T-helper 1 cell (primary cell): ENCODE measurements around the gene PLXNA3.

Experiments used
- DNase-seq, 5 donors: peaks; one replicate each; pipeline ENCODE4 v3.0.0-alpha.2; 2012 to 2020

Gene PLXNA3

GRCh38 chrX:154459832-154460231, 1.8 kb downstream of the PLXNA3 start:
- no peak for DNase-seq

- no peak for DNase-seq
Observed at GRCh38 chrX:154460326-154460725, 2.2 kb downstream of the PLXNA3 start.

GRCh38 chrX:154462396-154462795, 4.3 kb downstream of the PLXNA3 start:
- DNase-seq, result no peak

- no peak for DNase-seq
Observed at GRCh38 chrX:154463611-154464220, 5.6 kb downstream of the PLXNA3 start.

- DNase-seq, result no peak
Observed at GRCh38 chrX:154464806-154465365, 6.8 kb downstream of the PLXNA3 start.

GRCh38 chrX:154465601-154466000, 7.5 kb downstream of the PLXNA3 start:
- no peak for DNase-seq

- no peak for DNase-seq
Observed at GRCh38 chrX:154466036-154466435, 8.0 kb downstream of the PLXNA3 start.

GRCh38 chrX:154466907-154467306, 8.8 kb downstream of the PLXNA3 start:
- no peak for DNase-seq

- no peak for DNase-seq
Observed at GRCh38 chrX:154467556-154467955, 9.5 kb downstream of the PLXNA3 start.

GRCh38 chrX:154468217-154468616, 10.1 kb downstream of the PLXNA3 start:
- no peak for DNase-seq

GRCh38 chrX:154469114-154469513, 11.0 kb downstream of the PLXNA3 start:
- DNase-seq, result no peak

GRCh38 chrX:154469880-154470279, 11.8 kb downstream of the PLXNA3 start:
- no peak for DNase-seq

- DNase-seq, result no peak
Observed at GRCh38 chrX:154470434-154470833, 12.4 kb downstream of the PLXNA3 start.

- DNase-seq, result no peak
Observed at GRCh38 chrX:154470914-154471568, 13.0 kb downstream of the PLXNA3 start.

- no peak for DNase-seq
Observed at GRCh38 chrX:154471839-154472684, 14.0 kb downstream of the PLXNA3 start.

GRCh38 chrX:154472685-154473632, 14.9 kb downstream of the PLXNA3 start:
- no peak for DNase-seq

GRCh38 chrX:154473683-154474082, 15.6 kb downstream of the PLXNA3 start:
- DNase-seq, result no peak

- DNase-seq, result no peak
Observed at GRCh38 chrX:154476821-154477220, 18.7 kb downstream of the PLXNA3 start.

- no peak for DNase-seq
Observed at GRCh38 chrX:154477891-154478477, 19.9 kb downstream of the PLXNA3 start.

- DNase-seq, result peak; percentile 82 to 92 (median 89)
Observed at GRCh38 chrX:154478728-154479622, 20.9 kb downstream of the PLXNA3 start, which contains the start of gene LAGE3. LAGE3 (minus strand) TSS chrX:154479281; CDS start chrX:154478915, 366 bp downstream.

GRCh38 chrX:154481195-154481594, 23.1 kb downstream of the PLXNA3 start:
- no peak for DNase-seq
